Right lobe of liver (tissue), 4 donors: ENCODE measurements around the gene MAST3.

Experiments used
- POLR2A ChIP-seq: fragments of 450-650 bp; IDR thresholded peaks from one replicate; pipeline ENCODE4 v1.6.1; 2017; ENCODE audit warnings: antibody characterized with exemption, mild to moderate bottlenecking
- TF ChIP-seq, protein P1 (sequence below), 4 donors: fragments of 200-600 bp in 3 of 4; fragments of 450-650 bp in 1 of 4; IDR thresholded peaks; one replicate each; pipeline versions ENCODE4 v1.5.1 to v1.8.0; 2016 to 2022; ENCODE audit warnings: antibody characterized with exemption in 4 of 4, mild to moderate bottlenecking in 2 of 4
- donor health status: DM: no; HTN: no; CAD: no.
- donor health status: DM: no; HTN: no; CAD: no.
- donor health status: DM: no; HTN: yes; CAD: no.

- no peak for TF ChIP-seq POLR2A
- TF ChIP-seq, protein P1, sequence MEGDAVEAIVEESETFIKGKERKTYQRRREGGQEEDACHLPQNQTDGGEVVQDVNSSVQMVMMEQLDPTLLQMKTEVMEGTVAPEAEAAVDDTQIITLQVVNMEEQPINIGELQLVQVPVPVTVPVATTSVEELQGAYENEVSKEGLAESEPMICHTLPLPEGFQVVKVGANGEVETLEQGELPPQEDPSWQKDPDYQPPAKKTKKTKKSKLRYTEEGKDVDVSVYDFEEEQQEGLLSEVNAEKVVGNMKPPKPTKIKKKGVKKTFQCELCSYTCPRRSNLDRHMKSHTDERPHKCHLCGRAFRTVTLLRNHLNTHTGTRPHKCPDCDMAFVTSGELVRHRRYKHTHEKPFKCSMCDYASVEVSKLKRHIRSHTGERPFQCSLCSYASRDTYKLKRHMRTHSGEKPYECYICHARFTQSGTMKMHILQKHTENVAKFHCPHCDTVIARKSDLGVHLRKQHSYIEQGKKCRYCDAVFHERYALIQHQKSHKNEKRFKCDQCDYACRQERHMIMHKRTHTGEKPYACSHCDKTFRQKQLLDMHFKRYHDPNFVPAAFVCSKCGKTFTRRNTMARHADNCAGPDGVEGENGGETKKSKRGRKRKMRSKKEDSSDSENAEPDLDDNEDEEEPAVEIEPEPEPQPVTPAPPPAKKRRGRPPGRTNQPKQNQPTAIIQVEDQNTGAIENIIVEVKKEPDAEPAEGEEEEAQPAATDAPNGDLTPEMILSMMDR (IDR thresholded peaks at IDR 0.05), result no peak
Observed at GRCh38 chr19:18089726-18090125, 7.9 kb upstream of the MAST3 start.
